ENCODE measurements around the gene KCNQ5. TPM values are rescaled to one million over a fixed set of nuclear protein-coding genes. Genes with fewer than 3 reads are reported as not detected.

The KCNQ5 gene
- total RNA-seq, 1 donor from 2014 or later: 1.7 TPM

- DNase-seq (ENCODE audit: low read depth): peak; percentile 27
- TF ChIP-seq, protein P1, sequence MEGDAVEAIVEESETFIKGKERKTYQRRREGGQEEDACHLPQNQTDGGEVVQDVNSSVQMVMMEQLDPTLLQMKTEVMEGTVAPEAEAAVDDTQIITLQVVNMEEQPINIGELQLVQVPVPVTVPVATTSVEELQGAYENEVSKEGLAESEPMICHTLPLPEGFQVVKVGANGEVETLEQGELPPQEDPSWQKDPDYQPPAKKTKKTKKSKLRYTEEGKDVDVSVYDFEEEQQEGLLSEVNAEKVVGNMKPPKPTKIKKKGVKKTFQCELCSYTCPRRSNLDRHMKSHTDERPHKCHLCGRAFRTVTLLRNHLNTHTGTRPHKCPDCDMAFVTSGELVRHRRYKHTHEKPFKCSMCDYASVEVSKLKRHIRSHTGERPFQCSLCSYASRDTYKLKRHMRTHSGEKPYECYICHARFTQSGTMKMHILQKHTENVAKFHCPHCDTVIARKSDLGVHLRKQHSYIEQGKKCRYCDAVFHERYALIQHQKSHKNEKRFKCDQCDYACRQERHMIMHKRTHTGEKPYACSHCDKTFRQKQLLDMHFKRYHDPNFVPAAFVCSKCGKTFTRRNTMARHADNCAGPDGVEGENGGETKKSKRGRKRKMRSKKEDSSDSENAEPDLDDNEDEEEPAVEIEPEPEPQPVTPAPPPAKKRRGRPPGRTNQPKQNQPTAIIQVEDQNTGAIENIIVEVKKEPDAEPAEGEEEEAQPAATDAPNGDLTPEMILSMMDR (conservative IDR thresholded peaks at IDR 0.05; ENCODE audit: low read depth, low read length): no peak
These were observed 204.2 kb downstream of the KCNQ5 start for GRCh38 chr6:72826037-72826436.

DNA sequence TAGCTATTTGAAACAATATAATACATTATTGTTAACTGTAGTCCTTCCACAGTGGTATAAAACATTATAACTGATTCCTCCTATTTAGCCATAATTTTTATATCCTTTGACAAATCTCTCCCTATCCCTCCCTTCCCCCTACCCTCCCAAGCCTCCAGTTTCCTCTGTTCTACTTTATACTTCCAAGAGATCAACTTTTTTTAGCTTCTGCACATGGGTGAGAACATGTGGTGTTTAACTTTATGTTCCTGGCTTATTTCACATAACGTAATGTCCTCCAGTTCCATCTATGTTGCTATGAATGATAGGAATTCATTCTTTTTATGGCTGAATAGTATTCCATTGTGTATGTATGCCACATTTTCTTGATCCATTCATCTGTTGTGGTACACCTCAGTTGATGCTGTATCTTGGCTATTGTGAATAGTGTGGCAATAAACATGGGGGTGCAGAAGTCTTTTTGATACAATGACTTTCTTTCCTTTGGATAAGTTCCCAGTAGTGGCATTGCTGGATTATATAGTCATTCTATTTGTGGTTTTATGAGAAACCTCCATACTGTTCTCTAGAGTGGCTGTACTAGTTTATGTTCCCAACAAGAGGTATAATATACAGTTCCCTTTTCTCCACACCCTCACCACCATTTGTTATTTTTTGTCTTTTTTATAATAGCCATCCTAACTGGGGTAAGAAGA lies 205.0 kb downstream of the KCNQ5 start:
- peak; percentile 15 for DNase-seq (ENCODE audit: low read depth)
- H3K4me3 ChIP-seq (ENCODE audit: low read depth, low read length): no peak overlapping the region
- TF ChIP-seq, protein P1 (conservative IDR thresholded peaks at IDR 0.05; ENCODE audit: low read depth, low read length): no peak

More at GRCh38 chr6:72826037-72826436, 204.2 kb downstream of the KCNQ5 start:
- no peak overlapping the region for H3K4me3 ChIP-seq (ENCODE audit: low read depth, low read length)

GRCh38 chr6:72828904-72829303 lies 207.0 kb downstream of the KCNQ5 start:
- DNase-seq (ENCODE audit: low read depth): no peak
- no peak overlapping the region for H3K4me3 ChIP-seq (ENCODE audit: low read depth, low read length)
- TF ChIP-seq, protein P1 (conservative IDR thresholded peaks at IDR 0.05; ENCODE audit: low read depth, low read length): no peak

DNA sequence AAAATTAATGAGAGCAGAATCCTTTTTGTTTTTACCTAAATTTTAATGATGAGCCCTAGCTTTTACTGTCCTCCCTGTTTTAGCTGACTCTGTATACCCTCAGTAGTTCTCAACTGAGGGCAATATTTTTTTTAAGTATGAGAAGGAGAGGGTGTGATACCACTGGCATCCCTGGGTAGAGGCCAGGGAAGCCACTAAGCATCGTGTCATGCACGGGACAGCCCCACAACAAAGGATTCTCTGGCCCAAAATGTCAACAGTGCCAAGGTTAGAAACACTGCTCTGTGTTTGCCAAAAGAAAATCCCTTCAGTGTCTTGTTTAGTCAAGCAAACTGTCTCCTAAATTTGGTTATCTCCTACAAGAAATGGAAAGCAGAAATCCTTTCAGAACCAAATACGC lies 210.4 kb downstream of the KCNQ5 start:
- DNase-seq (ENCODE audit: low read depth): no peak
- TF ChIP-seq, protein P1 (conservative IDR thresholded peaks at IDR 0.05; ENCODE audit: low read depth, low read length): no peak
- no peak overlapping the region for H3K4me3 ChIP-seq (ENCODE audit: low read depth, low read length)

DNA sequence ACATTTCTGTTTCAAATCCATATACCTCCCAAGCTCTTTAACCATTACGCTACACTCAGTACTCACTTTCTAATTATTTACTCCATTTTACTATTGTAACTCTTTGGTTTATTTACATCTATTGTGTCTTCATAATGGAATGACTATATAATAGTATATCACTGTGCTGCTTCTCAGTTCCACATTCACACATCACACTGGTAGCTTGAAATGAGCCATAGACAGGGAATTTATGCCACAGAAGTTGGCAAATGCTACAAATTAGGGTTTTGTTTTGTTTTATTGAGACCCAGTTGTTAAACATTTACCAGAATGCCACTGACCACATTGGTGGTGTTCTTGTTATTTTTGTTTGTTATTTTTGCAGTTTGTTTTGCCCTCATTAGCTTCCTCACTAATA lies 213.9 kb downstream of the KCNQ5 start:
- TF ChIP-seq, protein P1 (conservative IDR thresholded peaks at IDR 0.05; ENCODE audit: low read depth, low read length): no peak
- H3K4me3 ChIP-seq (ENCODE audit: low read depth, low read length): no peak overlapping the region
- DNase-seq (ENCODE audit: low read depth): no peak

- TF ChIP-seq, protein P1 (conservative IDR thresholded peaks at IDR 0.05; ENCODE audit: low read depth, low read length): no peak
- H3K4me3 ChIP-seq (ENCODE audit: low read depth, low read length): no peak overlapping the region
- no peak for DNase-seq (ENCODE audit: low read depth)
These were observed 215.1 kb downstream of the KCNQ5 start for GRCh38 chr6:72836971-72837370.

GRCh38 chr6:72841195-72841594 lies 219.3 kb downstream of the KCNQ5 start:
- TF ChIP-seq, protein P1 (conservative IDR thresholded peaks at IDR 0.05; ENCODE audit: low read depth, low read length): no peak
- DNase-seq (ENCODE audit: low read depth): no peak
- H3K4me3 ChIP-seq (ENCODE audit: low read depth, low read length): no peak overlapping the region

Measured in epithelial cell of proximal tubule (primary cell).